Gastroesophageal sphincter (tissue), 3 donors: ENCODE data around the gene ATP2A1.

Experiments used
- CTCF ChIP-seq, 4 experiments: fragments of 200-600 bp in 2 of 4; fragments of 450-650 bp in 2 of 4; sonication (generic) in 1 of 4; IDR thresholded peaks; one replicate each; pipeline ENCODE4 v1.5.1; 2017 to 2019; ENCODE audit warnings: antibody characterized with exemption in 4 of 4, mild to moderate bottlenecking in 2 of 4, moderate library complexity in 2 of 4
- POLR2A ChIP-seq, 2 donors: fragments of 450-650 bp; IDR thresholded peaks; one replicate each; pipeline ENCODE4 v1.6.1; 2017; ENCODE audit warnings: antibody characterized with exemption in 2 of 2, mild to moderate bottlenecking in 2 of 2, moderate library complexity in 1 of 2
- POLR2AphosphoS5 ChIP-seq: sonication (generic); formaldehyde crosslinking; IDR thresholded peaks from one replicate; pipeline ENCODE4 v1.6.1; 2017; ENCODE audit warnings: antibody characterized with exemption

GRCh38 chr16:28874406-28874805, 3.9 kb upstream of the ATP2A1 start:
- TF ChIP-seq POLR2AphosphoS5 (no peak), CTCF (IDR thresholded peaks at IDR 0.05) (no peak), POLR2A (IDR thresholded peaks at IDR 0.05) (no peak)
